Activated CD4-positive, alpha-beta T cell treated with anti-CD3 and anti-CD28 coated beads, Interleukin-2, amount 10 ng/mL, durations not matched to agents 7 days and 5 days (primary cell): ENCODE results near the gene KRT77. TPM values are rescaled to one million over a fixed set of nuclear protein-coding genes. Genes with fewer than 3 reads are reported as not detected.
"Not testable (repeated sequence)": the region's sequence is repeated elsewhere in the genome, so short reads cannot be mapped to it uniquely, and the experiment has no call there.

Source experiments
- CTCF ChIA-PET: fragments of 350-600 bp; sonication (Branson Sonifier 250); formaldehyde crosslinking; loops from one replicate; lab custom pipeline; 2021; ENCODE audit warnings: antibody characterized with exemption; lab: Charles Lee
- POLR2A ChIA-PET: fragments of 350-600 bp; sonication (Branson Sonifier 250); formaldehyde crosslinking; loops from one replicate; lab custom pipeline; 2021; ENCODE audit warnings: antibody characterized with exemption; lab: Charles Lee
- DNase-seq: peaks from one replicate; pipeline ENCODE4 v3.0.0-alpha.2; 2020
- H3K27ac Mint-ChIP-seq: one replicate; pipeline ENCODE4 v1.8.0; 2021; ENCODE audit warnings: mild to moderate bottlenecking, moderate library complexity, mixed read lengths
- H3K27me3 Mint-ChIP-seq: one replicate; pipeline ENCODE4 v1.8.0; 2021; ENCODE audit warnings: mixed read lengths
- H3K36me3 Mint-ChIP-seq: one replicate; pipeline ENCODE4 v1.8.0; 2021; ENCODE audit warnings: low read depth, mixed read lengths
- H3K4me1 Mint-ChIP-seq: one replicate; pipeline ENCODE4 v1.8.0; 2021; ENCODE audit warnings: mixed read lengths
- H3K4me3 Mint-ChIP-seq: one replicate; pipeline ENCODE4 v1.8.0; 2021; ENCODE audit warnings: mild to moderate bottlenecking, moderate library complexity, mixed read lengths
- H3K9me3 Mint-ChIP-seq: one replicate; pipeline ENCODE4 v1.8.0; 2021; ENCODE audit warnings: mixed read lengths
- total RNA-seq, 2 experiments: library from RNA; stranded (reverse); gene quantifications; one replicate each; pipeline ENCODE4 v1.2.3, GENCODE V29; 2021

Gene KRT77
- total RNA-seq, 2 experiments from 2014 or later = not detected

DNA sequence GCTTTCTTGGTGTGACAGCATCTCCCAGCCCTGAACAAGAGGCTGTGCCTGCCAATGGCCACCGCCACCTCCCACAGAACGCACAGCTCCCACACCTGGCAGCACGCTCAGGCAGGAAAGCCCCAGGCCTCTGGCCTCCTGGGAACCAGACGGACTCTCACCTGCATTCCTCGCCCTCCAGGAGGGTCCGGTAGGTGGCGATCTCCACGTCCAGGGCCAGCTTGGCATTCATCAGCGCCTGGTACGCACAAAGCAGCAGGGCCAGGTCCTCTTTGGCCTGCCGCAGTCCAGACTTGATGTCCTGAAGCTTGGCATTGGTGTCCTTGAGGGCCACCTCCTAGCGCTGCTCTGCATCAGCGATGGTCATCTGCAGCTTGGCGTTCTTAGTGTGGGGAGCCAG, 12.1 kb upstream of the KRT77 start:
- Mint-ChIP-seq H3K27me3 (peaks cover 42% of the 10 kb centered on the region), H3K36me3 (no peaks in the 10 kb centered on the region), H3K4me1 (peaks cover 11% of the 10 kb centered on the region), H3K27ac (no peak overlapping the region), H3K9me3 (no peaks in the 10 kb centered on the region), H3K4me3 (no peak overlapping the region)
- ChIA-PET CTCF (interaction anchor here (1.0 kb wide), 1 partner anchor 13 kb away, joined by 3 read pairs; no protein-coding TSS in a partner anchor), POLR2A (no interaction called here)
- DNase-seq = no peak

DNA sequence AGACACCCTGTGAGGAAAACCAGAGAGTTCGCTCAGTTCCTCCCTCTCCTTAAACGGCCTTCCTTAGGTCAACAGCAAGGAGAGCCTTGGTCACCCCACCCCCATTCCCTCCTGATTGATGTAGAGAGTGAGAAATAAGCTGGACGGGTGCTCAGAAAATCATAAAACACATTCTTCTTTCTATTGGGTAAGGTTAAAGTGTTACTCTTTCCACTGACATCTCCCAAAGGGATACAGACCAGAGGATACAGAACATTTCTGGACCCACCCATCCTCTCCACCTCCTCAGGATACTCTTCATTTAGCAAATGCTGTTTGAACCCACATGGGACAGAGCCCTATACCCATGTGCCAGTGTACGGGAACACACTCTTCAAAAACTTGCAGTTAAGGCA, 11.6 kb upstream of the KRT77 start:
- no peak for DNase-seq
- Mint-ChIP-seq H3K9me3 (no peaks in the 10 kb centered on the region), H3K27me3 (peaks cover 42% of the 10 kb centered on the region), H3K4me1 (peaks cover 11% of the 10 kb centered on the region), H3K4me3 (peak overlapping the region; percentile 11), H3K27ac (no peak overlapping the region), H3K36me3 (no peaks in the 10 kb centered on the region)
- ChIA-PET CTCF (no interaction called here), POLR2A (no interaction called here)

DNA sequence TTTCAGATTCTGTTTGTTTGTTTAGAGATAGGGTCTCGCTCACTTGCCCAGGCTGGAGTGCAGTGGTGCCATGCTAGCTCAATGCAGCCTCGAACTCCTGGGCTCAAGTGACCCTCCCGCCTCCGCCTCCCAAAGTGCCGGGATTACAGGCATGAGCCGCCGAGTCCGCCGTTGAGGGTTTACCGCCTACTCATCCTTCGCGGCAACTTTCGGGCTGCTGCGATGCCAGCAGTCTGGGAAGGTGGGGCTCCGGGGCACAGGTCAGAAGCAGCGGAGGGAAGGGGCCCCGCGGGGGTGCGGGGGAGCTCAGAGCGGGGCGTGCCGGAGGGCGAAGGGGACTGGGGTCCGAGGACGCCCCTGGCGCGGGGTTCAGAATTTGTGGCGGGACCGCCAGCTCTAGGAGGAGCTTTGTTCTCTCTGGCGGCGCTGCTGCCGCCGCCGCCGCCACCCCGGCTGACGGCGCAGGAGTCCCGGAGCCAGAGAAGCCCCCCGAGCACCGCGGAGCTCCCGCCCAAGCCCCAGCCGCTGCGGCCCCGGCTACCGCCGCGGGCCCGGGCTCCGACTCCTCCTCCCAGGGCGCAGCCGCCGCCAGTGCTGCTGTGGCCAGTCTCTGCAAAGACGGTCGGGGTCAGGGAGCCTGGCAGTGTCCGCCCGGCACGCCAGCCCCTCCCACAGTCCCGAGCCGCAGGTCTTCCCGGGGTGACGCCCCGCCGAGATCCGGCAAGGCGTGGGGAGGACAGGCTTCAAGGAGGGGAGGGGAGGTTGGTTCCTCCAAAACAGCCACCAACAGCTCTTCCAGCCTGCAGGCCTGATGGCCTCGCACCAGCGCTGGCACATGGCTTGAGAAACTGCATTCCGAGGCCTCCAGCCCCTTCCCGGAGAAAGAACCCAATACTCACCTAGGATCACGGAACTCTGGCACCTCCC, 10.9 kb upstream of the KRT77 start:
- Mint-ChIP-seq H3K27ac (no peak overlapping the region), H3K4me3 (peak overlapping the region; percentile 48), H3K9me3 (no peaks in the 10 kb centered on the region), H3K4me1 (peaks cover 11% of the 10 kb centered on the region), H3K27me3 (peaks cover 42% of the 10 kb centered on the region), H3K36me3 (no peaks in the 10 kb centered on the region)
- ChIA-PET POLR2A (no interaction called here), CTCF (interaction anchor here (0.5 kb wide), 1 partner anchor 935 kb away, joined by 4 read pairs; no protein-coding TSS in a partner anchor)
- peak; percentile 9 for DNase-seq

DNA sequence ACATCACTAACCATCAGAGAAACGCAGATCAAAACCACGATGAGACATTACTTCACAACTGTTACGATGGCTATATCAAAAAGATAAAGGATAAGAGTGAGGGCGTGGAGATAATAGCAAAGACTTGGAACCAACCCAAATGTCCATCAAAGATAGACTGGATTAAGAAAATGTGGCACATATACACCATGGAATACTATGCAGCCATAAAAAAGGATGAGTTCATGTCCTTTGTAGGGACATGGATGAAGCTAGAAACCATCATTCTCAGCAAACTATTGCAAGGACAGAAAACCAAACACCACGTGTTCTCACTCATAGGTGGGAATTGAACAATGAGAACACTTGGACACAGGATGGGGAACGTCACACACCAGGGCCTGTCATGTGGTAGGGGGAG, 8.8 kb upstream of the KRT77 start:
- DNase-seq, H3K27ac Mint-ChIP-seq, H3K9me3 Mint-ChIP-seq, POLR2A ChIA-PET, H3K36me3 Mint-ChIP-seq, H3K4me3 Mint-ChIP-seq: not testable (repeated sequence)
- H3K27me3 Mint-ChIP-seq = peaks cover 44% of the 10 kb centered on the region
- peaks cover 21% of the 10 kb centered on the region for H3K4me1 Mint-ChIP-seq
- CTCF ChIA-PET = interaction anchor here (0.7 kb wide), 1 partner anchor 1459 kb away, joined by 4 read pairs; no protein-coding TSS in a partner anchor

DNA sequence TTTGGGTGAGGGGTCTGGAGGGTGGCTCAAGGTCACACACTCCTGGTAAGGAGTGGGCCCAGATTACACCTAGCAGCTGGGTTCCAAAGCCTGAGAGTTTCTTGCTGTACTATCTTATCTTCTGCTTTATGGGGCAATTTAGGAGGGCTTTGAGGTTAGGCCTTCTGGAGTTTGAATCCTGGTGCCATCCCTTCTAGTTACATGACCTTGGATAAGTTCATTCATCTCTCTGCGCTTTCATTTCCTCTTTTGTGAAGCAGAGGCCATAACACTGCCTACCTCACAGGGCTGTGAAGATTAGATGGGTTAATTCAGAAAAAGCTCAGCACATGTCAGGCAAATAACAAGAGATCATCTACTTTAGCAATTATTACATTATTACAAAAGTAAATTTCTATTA, 7.4 kb upstream of the KRT77 start:
- Mint-ChIP-seq H3K4me3 (no peak overlapping the region), H3K9me3 (no peaks in the 10 kb centered on the region), H3K4me1 (peaks cover 22% of the 10 kb centered on the region), H3K36me3 (no peaks in the 10 kb centered on the region), H3K27ac (no peak overlapping the region), H3K27me3 (peaks cover 32% of the 10 kb centered on the region)
- POLR2A ChIA-PET = no interaction called here
- CTCF ChIA-PET = interaction anchor here (1.0 kb wide), 1 partner anchor 125 kb away, joined by 3 read pairs; no protein-coding TSS in a partner anchor
- DNase-seq = no peak

DNA sequence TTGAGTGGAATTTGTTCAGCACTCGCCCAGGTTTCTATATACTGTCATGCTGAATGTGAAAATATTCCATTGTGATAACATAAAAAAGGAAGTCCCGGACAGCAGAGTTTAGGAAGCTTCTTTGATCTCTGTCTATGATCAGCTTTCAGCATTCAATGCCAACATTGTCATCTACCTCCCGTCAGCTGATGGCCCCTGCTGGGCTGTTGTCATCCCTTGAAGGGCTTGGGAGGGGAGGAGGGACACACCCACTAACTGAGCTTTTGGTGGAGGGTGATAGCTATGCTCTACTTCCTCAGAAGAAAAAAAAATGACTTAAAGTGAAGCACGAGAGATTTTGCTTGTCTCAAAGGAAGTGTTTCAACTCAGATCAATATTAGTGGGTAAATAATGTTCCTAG, 4.7 kb upstream of the KRT77 start:
- Mint-ChIP-seq H3K36me3 (no peaks in the 10 kb centered on the region), H3K27ac (no peak overlapping the region), H3K9me3 (no peaks in the 10 kb centered on the region), H3K4me3 (no peak overlapping the region), H3K4me1 (peaks cover 11% of the 10 kb centered on the region), H3K27me3 (peaks cover 15% of the 10 kb centered on the region)
- ChIA-PET CTCF (interaction anchor here (0.6 to 0.8 kb wide), 3 partner anchors 13 to 98 kb away, joined by 3 read pairs; no protein-coding TSS in a partner anchor), POLR2A (no interaction called here)
- DNase-seq = no peak

DNA sequence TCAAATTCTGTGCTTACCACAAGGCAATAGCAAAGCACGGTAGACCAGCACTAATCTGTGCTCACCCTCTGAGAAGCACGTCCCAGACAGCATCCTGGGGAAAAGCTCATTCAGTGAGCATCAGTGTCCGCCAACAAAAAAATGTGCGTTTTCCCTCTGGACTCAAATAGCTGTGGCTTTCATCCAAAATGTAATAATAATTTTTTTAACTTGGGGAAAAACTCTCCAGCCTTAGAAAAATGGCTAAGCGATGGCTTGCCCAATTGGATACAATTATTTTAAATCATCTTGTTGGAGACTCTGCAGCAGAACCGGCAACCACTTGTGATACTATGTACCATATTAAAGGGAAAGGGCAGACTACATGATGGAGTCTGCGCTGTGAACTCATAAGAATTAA, 1.1 kb upstream of the KRT77 start:
- POLR2A ChIA-PET = no interaction called here
- CTCF ChIA-PET = no interaction called here

DNA sequence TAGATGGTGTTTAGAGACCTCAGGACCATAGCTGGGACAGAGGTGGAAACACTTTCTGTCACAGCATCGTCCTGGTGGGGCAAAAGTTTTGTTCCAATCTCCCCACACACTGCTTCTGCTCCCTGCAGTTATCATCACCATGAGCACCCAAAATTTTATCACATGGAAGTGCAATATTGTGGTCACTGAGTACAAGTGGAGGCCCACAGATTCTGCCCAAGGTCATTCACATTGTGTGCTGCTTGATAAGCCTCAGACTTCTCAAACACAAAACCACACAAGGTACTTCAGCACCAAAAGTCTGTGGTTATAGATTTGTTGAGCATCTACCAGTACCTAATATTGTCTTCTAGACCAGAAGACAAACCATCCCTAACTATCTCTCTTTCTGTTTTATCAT, 554 bp upstream of the KRT77 start:
- CTCF ChIA-PET = no interaction called here
- H3K27ac Mint-ChIP-seq = no peak overlapping the region

More for the DNA sequence above, 1.1 kb upstream of the KRT77 start:
- Mint-ChIP-seq H3K27me3 (peaks cover 6% of the 10 kb centered on the region), H3K4me1 (peaks cover 11% of the 10 kb centered on the region), H3K4me3 (no peak overlapping the region), H3K27ac (no peak overlapping the region), H3K36me3 (no peaks in the 10 kb centered on the region), H3K9me3 (no peaks in the 10 kb centered on the region)
- DNase-seq = no peak

DNA sequence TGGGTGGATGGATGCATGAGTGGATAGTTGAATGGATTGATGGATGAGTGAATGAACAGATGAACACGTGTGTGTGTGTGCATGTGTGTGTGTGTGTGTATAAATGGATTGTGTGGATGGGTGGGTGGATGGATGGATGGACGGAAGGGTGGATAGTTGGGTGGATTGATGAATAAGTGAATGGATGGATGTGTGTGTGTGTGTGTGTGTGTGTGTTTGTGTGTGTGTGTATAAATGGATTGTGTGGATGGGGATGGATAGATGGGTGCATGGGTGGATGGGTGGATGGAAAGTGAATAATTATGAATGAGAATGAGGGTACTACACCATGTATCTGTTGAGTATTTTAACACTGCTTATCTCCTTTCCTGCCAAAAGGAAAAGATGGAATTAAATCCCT, 986 bp downstream of the KRT77 start:
- Mint-ChIP-seq H3K4me1 (peaks cover 1% of the 10 kb centered on the region), H3K36me3 (no peaks in the 10 kb centered on the region), H3K27me3 (peaks cover 5% of the 10 kb centered on the region), H3K9me3 (no peaks in the 10 kb centered on the region), H3K27ac (no peak overlapping the region), H3K4me3 (no peak overlapping the region)
- ChIA-PET POLR2A (no interaction called here), CTCF (no interaction called here)
- no peak for DNase-seq

More for the DNA sequence above, 554 bp upstream of the KRT77 start:
- no peaks in the 10 kb centered on the region for H3K9me3 Mint-ChIP-seq
- peaks cover 6% of the 10 kb centered on the region for H3K27me3 Mint-ChIP-seq
- no peak for DNase-seq
- POLR2A ChIA-PET = no interaction called here
- H3K4me1 Mint-ChIP-seq = peaks cover 11% of the 10 kb centered on the region
- H3K36me3 Mint-ChIP-seq = no peaks in the 10 kb centered on the region
- no peak overlapping the region for H3K4me3 Mint-ChIP-seq

DNA sequence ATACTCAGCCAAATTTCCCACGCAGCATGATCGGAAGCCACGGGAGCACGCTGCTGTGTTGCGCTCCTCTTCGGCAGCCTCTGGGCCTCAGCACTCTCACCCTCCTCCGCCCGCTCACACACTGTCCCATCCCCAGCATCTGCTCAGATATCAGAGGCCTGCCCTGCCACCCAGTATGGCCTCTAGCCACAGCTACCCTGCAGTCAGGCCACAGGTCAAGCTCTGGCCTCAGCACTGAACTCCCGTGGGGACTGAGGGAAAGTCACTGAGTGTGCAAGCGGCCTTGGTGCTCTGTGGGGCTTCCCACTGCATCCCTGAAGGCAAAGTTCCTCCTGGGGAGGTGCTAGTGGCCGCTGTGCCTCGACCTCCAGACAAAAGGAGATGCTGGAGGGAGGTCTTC, 2.0 kb downstream of the KRT77 start:
- H3K27me3 Mint-ChIP-seq = peaks cover 5% of the 10 kb centered on the region
- H3K4me3 Mint-ChIP-seq = no peak overlapping the region
- CTCF ChIA-PET = no interaction called here
- H3K4me1 Mint-ChIP-seq = no peaks in the 10 kb centered on the region
- no peak overlapping the region for H3K27ac Mint-ChIP-seq
- no peaks in the 10 kb centered on the region for H3K9me3 Mint-ChIP-seq
- POLR2A ChIA-PET = no interaction called here
- H3K36me3 Mint-ChIP-seq = no peaks in the 10 kb centered on the region
- no peak for DNase-seq

DNA sequence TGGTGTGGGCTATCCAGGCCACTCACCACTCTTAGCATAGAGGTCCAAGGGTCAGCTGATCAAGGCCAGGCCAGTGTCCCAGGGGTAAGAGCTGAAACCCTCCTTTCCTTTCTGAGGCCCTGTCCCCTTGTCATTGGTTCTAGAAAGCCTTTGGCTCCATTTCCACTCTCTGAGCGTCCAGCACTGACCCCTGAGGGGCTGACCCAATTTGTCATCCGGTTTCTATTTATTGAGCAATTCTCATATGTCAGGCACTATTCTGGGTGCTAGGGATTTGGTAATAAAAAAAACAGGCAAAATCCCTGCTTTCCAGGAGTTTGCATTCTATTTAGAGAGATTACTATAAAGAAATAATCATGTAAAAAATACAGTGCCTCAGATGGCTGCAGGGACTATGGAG, 3.4 kb downstream of the KRT77 start:
- ChIA-PET CTCF (no interaction called here), POLR2A (no interaction called here)

DNA sequence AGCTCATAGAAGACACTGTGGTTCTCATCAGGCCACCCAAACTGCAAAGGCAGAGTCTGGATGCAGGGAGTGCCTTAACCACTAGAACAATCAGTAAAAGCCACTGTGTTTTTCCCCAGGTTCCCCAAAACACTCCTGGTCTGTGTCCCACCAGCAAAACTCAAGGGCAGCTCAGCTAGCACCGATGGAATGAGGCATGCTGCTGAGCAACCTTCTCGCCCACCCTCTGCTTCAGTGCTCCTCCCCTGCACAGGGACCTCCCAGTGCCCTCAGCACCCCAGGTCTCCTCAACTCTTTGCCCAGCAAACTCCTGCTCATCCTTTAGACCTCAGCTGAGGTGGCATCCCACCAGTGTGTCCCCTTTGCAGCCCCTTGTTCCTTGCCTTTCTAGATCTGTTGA, 4.0 kb downstream of the KRT77 start:
- Mint-ChIP-seq H3K4me3 (no peak overlapping the region), H3K36me3 (no peaks in the 10 kb centered on the region), H3K27ac (no peak overlapping the region), H3K9me3 (no peaks in the 10 kb centered on the region), H3K27me3 (peaks cover 7% of the 10 kb centered on the region), H3K4me1 (no peaks in the 10 kb centered on the region)
- ChIA-PET CTCF (interaction anchor here (0.8 kb wide), 1 partner anchor 199 kb away, joined by 3 read pairs; no protein-coding TSS in a partner anchor), POLR2A (no interaction called here)
- no peak for DNase-seq

More for the DNA sequence above, 3.4 kb downstream of the KRT77 start:
- Mint-ChIP-seq H3K4me1 (no peaks in the 10 kb centered on the region), H3K9me3 (no peaks in the 10 kb centered on the region), H3K36me3 (no peaks in the 10 kb centered on the region), H3K27me3 (peaks cover 7% of the 10 kb centered on the region), H3K4me3 (no peak overlapping the region), H3K27ac (no peak overlapping the region)
- DNase-seq = no peak

DNA sequence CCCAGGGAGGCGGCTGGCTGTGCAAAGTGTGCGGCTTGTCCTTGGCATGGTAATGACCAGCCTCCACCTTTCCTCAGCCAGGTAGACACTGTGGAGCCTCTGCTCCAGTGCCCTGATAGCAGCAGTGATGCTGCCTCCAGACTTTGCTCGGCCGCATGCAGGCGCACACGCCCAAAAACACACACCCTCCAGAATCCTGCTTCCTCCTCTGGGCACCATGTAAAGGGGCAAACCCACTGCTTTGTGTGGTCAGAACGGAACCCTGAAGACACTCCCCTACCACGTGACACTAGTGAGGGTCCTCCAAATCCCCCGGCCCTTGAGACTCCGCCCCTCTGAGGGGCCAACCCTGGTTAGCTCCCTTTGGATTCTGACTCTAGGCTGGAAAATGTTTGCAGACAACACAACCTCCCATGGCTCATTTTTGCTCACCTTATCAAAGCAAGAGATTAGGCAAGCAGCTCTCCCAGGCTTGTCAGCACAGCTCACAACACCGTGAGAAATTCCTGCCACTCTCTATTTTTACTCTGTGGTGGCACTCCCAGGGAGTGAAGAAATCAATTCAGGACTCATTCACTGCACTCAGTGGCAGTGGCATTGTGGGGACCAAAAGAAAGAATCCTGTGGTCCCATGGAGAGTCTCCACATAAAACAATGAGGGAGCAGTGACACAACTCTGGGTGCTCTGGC, 4.5 kb downstream of the KRT77 start:
- Mint-ChIP-seq H3K36me3 (no peaks in the 10 kb centered on the region), H3K9me3 (no peaks in the 10 kb centered on the region), H3K4me1 (no peaks in the 10 kb centered on the region), H3K27me3 (peaks cover 5% of the 10 kb centered on the region), H3K4me3 (no peak overlapping the region), H3K27ac (no peak overlapping the region)
- ChIA-PET POLR2A (no interaction called here), CTCF (interaction anchor here (0.8 kb wide), 1 partner anchor 198 kb away, joined by 3 read pairs; no protein-coding TSS in a partner anchor)
- DNase-seq = no peak
